BE2C (cell line): ENCODE measurements around the gene CUL9.

Experiments
- DNase-seq: peaks from one replicate; pipeline ENCODE4 v3.0.0-alpha.2; 2020
- H3K27me3 ChIP-seq: fragments of 250-450 bp; sonication (Bioruptor Pico); 2 replicates; pipeline ENCODE4 v1.5.1; 2020; ENCODE audit warnings: mild to moderate bottlenecking
- H3K36me3 ChIP-seq: fragments of 250-450 bp; sonication (Bioruptor Pico); 2 replicates; pipeline ENCODE4 v1.5.1; 2020; ENCODE audit warnings: mild to moderate bottlenecking
- H3K4me1 ChIP-seq: fragments of 250-450 bp; sonication (Bioruptor Pico); 2 replicates; pipeline ENCODE4 v1.5.1; 2020
- H3K4me3 ChIP-seq: 2 replicates; pipeline ENCODE4 v1.5.1; 2011; ENCODE audit warnings: low read depth, low read length
- H3K9me3 ChIP-seq: fragments of 250-450 bp; sonication (Bioruptor Pico); 2 replicates; pipeline ENCODE4 v1.5.1; 2020
- TF ChIP-seq, protein P1 (sequence below): IDR thresholded peaks from 2 replicates; pipeline ENCODE4 v1.5.1; 2012; ENCODE audit warnings: mild to moderate bottlenecking, low read depth, low read length

CUL9 gene

DNA sequence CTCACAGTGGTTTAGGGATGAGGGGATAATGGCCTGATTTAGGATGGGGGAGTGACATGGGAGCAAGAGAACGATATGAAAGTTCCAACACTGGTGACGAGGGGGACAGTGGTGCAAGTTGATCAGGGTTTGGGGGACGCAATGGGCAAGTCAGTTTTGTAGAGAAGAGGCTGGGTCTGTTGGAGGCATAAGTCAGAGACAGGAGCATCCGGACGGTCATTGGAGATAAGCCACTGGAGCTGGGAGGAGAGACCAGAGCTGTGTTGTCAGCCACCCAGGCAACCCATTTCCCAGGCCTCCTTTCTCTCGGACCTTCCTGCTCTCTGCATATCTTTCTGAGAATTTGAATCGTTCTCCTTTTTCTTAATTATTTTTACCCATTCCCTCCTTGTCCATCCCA lies 37.8 kb downstream of the CUL9 start:
- TF ChIP-seq, protein P1, sequence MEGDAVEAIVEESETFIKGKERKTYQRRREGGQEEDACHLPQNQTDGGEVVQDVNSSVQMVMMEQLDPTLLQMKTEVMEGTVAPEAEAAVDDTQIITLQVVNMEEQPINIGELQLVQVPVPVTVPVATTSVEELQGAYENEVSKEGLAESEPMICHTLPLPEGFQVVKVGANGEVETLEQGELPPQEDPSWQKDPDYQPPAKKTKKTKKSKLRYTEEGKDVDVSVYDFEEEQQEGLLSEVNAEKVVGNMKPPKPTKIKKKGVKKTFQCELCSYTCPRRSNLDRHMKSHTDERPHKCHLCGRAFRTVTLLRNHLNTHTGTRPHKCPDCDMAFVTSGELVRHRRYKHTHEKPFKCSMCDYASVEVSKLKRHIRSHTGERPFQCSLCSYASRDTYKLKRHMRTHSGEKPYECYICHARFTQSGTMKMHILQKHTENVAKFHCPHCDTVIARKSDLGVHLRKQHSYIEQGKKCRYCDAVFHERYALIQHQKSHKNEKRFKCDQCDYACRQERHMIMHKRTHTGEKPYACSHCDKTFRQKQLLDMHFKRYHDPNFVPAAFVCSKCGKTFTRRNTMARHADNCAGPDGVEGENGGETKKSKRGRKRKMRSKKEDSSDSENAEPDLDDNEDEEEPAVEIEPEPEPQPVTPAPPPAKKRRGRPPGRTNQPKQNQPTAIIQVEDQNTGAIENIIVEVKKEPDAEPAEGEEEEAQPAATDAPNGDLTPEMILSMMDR, result no peak
- DNase-seq, result no peak

DNA sequence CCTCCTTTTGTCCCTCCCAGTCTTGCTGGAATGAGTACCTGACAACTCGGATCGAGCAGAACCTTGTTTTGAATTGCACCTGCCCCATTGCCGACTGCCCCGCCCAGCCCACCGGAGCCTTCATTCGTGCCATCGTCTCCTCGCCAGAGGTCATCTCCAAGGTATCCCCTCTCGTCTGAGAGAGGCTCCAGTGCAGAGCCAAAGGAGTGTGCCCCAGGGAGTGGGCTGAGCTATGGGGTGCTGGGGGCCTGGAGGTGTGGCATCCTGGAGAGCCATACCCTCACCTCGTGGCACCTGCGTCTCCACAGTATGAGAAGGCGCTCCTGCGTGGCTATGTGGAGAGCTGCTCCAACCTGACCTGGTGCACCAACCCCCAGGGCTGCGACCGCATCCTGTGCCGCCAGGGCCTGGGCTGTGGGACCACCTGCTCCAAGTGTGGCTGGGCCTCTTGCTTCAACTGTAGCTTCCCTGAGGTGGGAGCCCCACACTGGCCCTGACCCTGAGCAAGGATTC lies 38.5 kb downstream of the CUL9 start:
- H3K36me3 ChIP-seq, result peaks cover 6% of the 10 kb centered on the region; the same call in 1 of the 2 replicates
- no peaks in the 10 kb centered on the region for H3K4me1 ChIP-seq
- TF ChIP-seq, protein P1, result no peak
- H3K9me3 ChIP-seq, result no peaks in the 10 kb centered on the region
- H3K4me3 ChIP-seq, result no peak overlapping the region
- H3K27me3 ChIP-seq, result no peaks in the 10 kb centered on the region
- DNase-seq, result no peak

More for the DNA sequence above, 37.8 kb downstream of the CUL9 start:
- Histone ChIP-seq H3K4me3 (no peak overlapping the region), H3K36me3 (peaks cover 6% of the 10 kb centered on the region; the same call in 1 of the 2 replicates), H3K27me3 (no peaks in the 10 kb centered on the region), H3K9me3 (no peaks in the 10 kb centered on the region), H3K4me1 (no peaks in the 10 kb centered on the region)

DNA sequence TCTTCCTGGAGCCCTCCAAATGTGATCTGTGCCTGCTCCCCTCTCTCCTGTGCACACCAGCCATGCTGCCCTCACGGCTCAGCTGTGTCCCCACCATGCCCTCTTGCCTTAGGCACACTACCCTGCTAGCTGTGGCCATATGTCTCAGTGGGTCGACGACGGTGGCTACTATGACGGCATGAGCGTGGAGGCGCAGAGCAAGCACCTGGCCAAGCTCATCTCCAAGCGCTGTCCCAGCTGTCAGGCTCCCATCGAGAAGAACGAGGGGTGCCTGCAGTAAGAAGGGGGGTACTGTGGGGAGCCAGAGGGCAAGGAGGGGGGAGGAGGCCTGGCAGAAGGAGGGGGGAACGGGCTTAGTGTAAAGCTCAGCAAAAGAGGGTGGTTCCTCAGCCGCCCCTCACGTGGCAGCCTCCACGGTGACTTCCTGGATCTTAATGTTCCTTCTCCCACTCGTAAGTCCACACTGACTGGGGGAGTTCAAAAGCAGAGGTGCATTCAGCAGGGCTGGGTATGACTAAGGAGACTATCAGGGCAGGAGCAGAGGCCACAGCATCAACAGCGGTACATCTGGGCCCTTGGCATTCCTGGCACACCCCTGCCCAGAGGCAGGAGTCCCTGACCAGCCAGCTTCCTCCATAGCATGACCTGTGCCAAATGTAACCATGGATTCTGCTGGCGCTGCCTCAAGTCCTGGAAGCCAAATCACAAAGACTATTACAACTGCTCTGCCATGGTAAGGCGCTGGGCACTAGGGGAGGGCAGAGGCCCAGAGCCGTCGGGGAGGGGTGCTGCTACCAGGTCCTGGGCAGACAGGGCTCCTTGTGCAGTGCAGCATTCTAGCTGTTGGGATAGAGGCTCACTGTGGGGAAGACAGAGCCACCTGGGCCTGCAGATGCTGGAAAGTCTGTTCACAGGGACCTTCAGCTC lies 39.3 kb downstream of the CUL9 start:
- peaks cover 6% of the 10 kb centered on the region; the same call in 1 of the 2 replicates for H3K36me3 ChIP-seq

GRCh38 chr6:43222418-43223059 lies 40.5 kb downstream of the CUL9 start:
- TF ChIP-seq, protein P1, result no peak
- no peak for DNase-seq
- H3K4me3 ChIP-seq, result no peak overlapping the region

More for the DNA sequence above, 39.3 kb downstream of the CUL9 start:
- no peak for DNase-seq
- Histone ChIP-seq H3K4me1 (no peaks in the 10 kb centered on the region), H3K27me3 (no peaks in the 10 kb centered on the region), H3K4me3 (no peak overlapping the region), H3K9me3 (no peaks in the 10 kb centered on the region)
- TF ChIP-seq, protein P1, result no peak

GRCh38 chr6:43223175-43223574 lies 41.2 kb downstream of the CUL9 start:
- peaks cover 6% of the 10 kb centered on the region; the same call in 1 of the 2 replicates for H3K36me3 ChIP-seq
- TF ChIP-seq, protein P1, result no peak
- no peaks in the 10 kb centered on the region for H3K4me1 ChIP-seq
- H3K9me3 ChIP-seq, result no peaks in the 10 kb centered on the region
- no peak overlapping the region for H3K4me3 ChIP-seq
- no peaks in the 10 kb centered on the region for H3K27me3 ChIP-seq
- DNase-seq, result no peak

More at GRCh38 chr6:43222418-43223059, 40.5 kb downstream of the CUL9 start:
- Histone ChIP-seq H3K36me3 (peaks cover 6% of the 10 kb centered on the region; the same call in 1 of the 2 replicates), H3K4me1 (no peaks in the 10 kb centered on the region), H3K27me3 (no peaks in the 10 kb centered on the region), H3K9me3 (no peaks in the 10 kb centered on the region)
